HCT116 (cell line): ENCODE results near the gene OSBPL8. TPM values are rescaled to one million over a fixed set of nuclear protein-coding genes. Genes with fewer than 3 reads are reported as not detected.
"Not testable (repeated sequence)": the region's sequence is repeated elsewhere in the genome, so short reads cannot be mapped to it uniquely, and the experiment has no call there.

Experiments used
- ATAC-seq: fragments of 200-7000 bp; cut with Tn5 transposase; 2 replicates; pipeline ENCODE4 v1.9.1; 2020; ENCODE audit warnings: mild to moderate bottlenecking, moderate library complexity
- BruUV-seq: library from RNA; stranded (reverse); fragments of 400-500 nt; replicated peaks from 2 replicates; lab custom pipeline; 2021; lab: Mats Ljungman, UMichigan
- CTCF ChIA-PET: fragments of 300-600 bp; sonication (Branson Sonifier 250); formaldehyde crosslinking; loops from one replicate; lab custom pipeline; 2021; ENCODE audit warnings: antibody characterized with exemption; lab: Charles Lee
- POLR2A ChIA-PET: fragments of 300-600, 350-600 bp; sonication (Branson Sonifier 250); formaldehyde crosslinking; loops from one replicate; lab custom pipeline; 2021; ENCODE audit warnings: antibody characterized with exemption; lab: Charles Lee
- RAD21 ChIA-PET, 2 experiments: fragments of 300-600 bp; sonication (Branson Sonifier 250); formaldehyde crosslinking; loops; one replicate each; lab custom pipeline; 2023; ENCODE audit warnings: low total read pairs in 2 of 2; ENCODE audit not compliant: uncharacterized antibody in 2 of 2, unreplicated experiment in 2 of 2, low non-redundant PET in 1 of 2; lab: Charles Lee
- DNase-seq: peaks from one replicate; pipeline ENCODE4 v3.0.0-alpha.2; 2010; ENCODE audit warnings: low read depth, low spot score
- H2AFZ ChIP-seq: fragments of 200-600 bp; shearing (Covaris generic), sonication (generic); 2 replicates; pipeline ENCODE4 v1.6.1; 2017; ENCODE audit warnings: low read depth, mixed run types, mixed read lengths, antibody characterized with exemption, low read length; ENCODE audit not compliant: poor library complexity, severe bottlenecking
- H3K27ac ChIP-seq: 2 replicates; pipeline ENCODE4 v1.5.1; 2012; ENCODE audit warnings: low read depth, low read length
- H3K27me3 ChIP-seq: fragments of 200-600 bp; sonication (generic); 2 replicates; pipeline ENCODE4 v1.6.1; 2016; ENCODE audit warnings: mixed run types, low read length, mixed read lengths; ENCODE audit not compliant: insufficient read depth
- H3K36me3 ChIP-seq, 2 experiments: fragments of 200-500 bp in 1 of 2; fragments of 200-600 bp in 1 of 2; sonication (Bioruptor generic) in 1 of 2; sonication (generic) in 1 of 2; 2 replicates each; pipeline versions ENCODE4 v1.5.1 to v1.6.1; 2014 to 2016; ENCODE audit warnings: low read length in 2 of 2, inconsistent platforms in 1 of 2, mixed read lengths in 1 of 2, mixed run types in 1 of 2; ENCODE audit not compliant: insufficient read depth in 2 of 2, control insufficient read depth in 1 of 2
- H3K4me1 ChIP-seq, 2 experiments: fragments of 200-600 bp in 1 of 2; sonication (generic) in 1 of 2; 2 replicates each; pipeline versions ENCODE4 v1.5.1 to v1.6.1; 2012 to 2017; ENCODE audit warnings: low read length in 2 of 2, inconsistent platforms in 1 of 2, mild to moderate bottlenecking in 1 of 2, mixed read lengths in 1 of 2, mixed run types in 1 of 2, moderate library complexity in 1 of 2; ENCODE audit not compliant: insufficient read depth in 2 of 2, control insufficient read depth in 1 of 2
- H3K4me2 ChIP-seq: fragments of 200-600 bp; sonication (generic); 2 replicates; pipeline ENCODE4 v1.6.1; 2017; ENCODE audit warnings: mixed run types, low read length, mixed read lengths
- H3K4me3 ChIP-seq, 2 experiments: fragments of 200-600 bp in 1 of 2; sonication (generic) in 1 of 2; replicated peaks in 1 of 2; 2 replicates each; pipeline ENCODE4 v1.5.1; 2011 to 2016; ENCODE audit warnings: low read length in 2 of 2, control low read depth in 1 of 2, low read depth in 1 of 2, mild to moderate bottlenecking in 1 of 2, mixed read lengths in 1 of 2, mixed run types in 1 of 2
- H3K79me2 ChIP-seq: fragments of 200-600 bp; sonication (generic); 2 replicates; pipeline ENCODE4 v1.6.1; 2017; ENCODE audit warnings: mild to moderate bottlenecking, mixed run types, low read length, moderate library complexity, mixed read lengths; ENCODE audit not compliant: insufficient read depth
- H3K9ac ChIP-seq: fragments of 200-600 bp; sonication (generic); 2 replicates; pipeline ENCODE4 v1.6.1; 2016; ENCODE audit warnings: low read length, mixed read lengths
- H3K9me2 ChIP-seq: fragments of 200-600 bp; sonication (generic), shearing (Covaris generic); 2 replicates; pipeline ENCODE4 v1.6.1; 2017; ENCODE audit warnings: mixed run types, mild to moderate bottlenecking, moderate library complexity; ENCODE audit not compliant: insufficient read depth
- H3K9me3 ChIP-seq, 2 experiments: fragments of 200-500 bp in 1 of 2; fragments of 200-600 bp in 1 of 2; sonication (Bioruptor generic) in 1 of 2; sonication (generic) in 1 of 2; 2 replicates each; pipeline ENCODE4 v1.6.1; 2014 to 2017; ENCODE audit warnings: low read length in 2 of 2, mixed read lengths in 2 of 2, inconsistent platforms in 1 of 2, low read depth in 1 of 2, mild to moderate bottlenecking in 1 of 2, mixed run types in 1 of 2, moderate library complexity in 1 of 2; ENCODE audit not compliant: control insufficient read depth in 1 of 2, insufficient read depth in 1 of 2
- H4K20me1 ChIP-seq: fragments of 200-600 bp; sonication (generic), shearing (Covaris generic); 2 replicates; pipeline ENCODE4 v1.6.1; 2017; ENCODE audit warnings: mixed run types, mild to moderate bottlenecking, moderate library complexity; ENCODE audit not compliant: insufficient read depth
- ATF3 ChIP-seq: IDR thresholded peaks from 2 replicates; pipeline ENCODE4 v1.6.1; 2012
- CBX3 ChIP-seq: IDR thresholded peaks from 2 replicates; pipeline ENCODE4 v1.6.1; 2012; ENCODE audit warnings: low read depth
- CEBPB ChIP-seq: IDR thresholded peaks from 2 replicates; pipeline ENCODE4 v1.6.1; 2012; ENCODE audit warnings: low read depth
- CTCF ChIP-seq, 3 experiments: fragments of 200-600 bp in 1 of 3; sonication (generic) in 1 of 3; IDR thresholded peaks in 2 of 3; conservative IDR thresholded peaks in 1 of 3; 2 replicates each; pipeline ENCODE4 v1.5.1; 2012 to 2017; ENCODE audit warnings: low read depth in 2 of 3, low read length in 2 of 3, antibody characterized with exemption in 1 of 3, borderline replicate concordance in 1 of 3, control low read depth in 1 of 3, mild to moderate bottlenecking in 1 of 3, mixed read lengths in 1 of 3, mixed run types in 1 of 3, moderate library complexity in 1 of 3; ENCODE audit not compliant: insufficient read depth in 1 of 3
- EGR1 ChIP-seq: IDR thresholded peaks from 2 replicates; pipeline ENCODE4 v1.6.1; 2012; ENCODE audit warnings: low read depth
- ELF1 ChIP-seq: IDR thresholded peaks from 2 replicates; pipeline ENCODE4 v1.6.1; 2012; ENCODE audit warnings: low read depth, borderline replicate concordance
- EZH2 ChIP-seq: fragments of 200-600 bp; sonication (generic); IDR thresholded peaks from 2 replicates; pipeline ENCODE4 v1.6.1; 2017; ENCODE audit warnings: antibody characterized with exemption, mixed run types
- EZH2phosphoT487 ChIP-seq: fragments of 200-600 bp; IDR thresholded peaks from 2 replicates; pipeline ENCODE4 v1.6.1; 2018; ENCODE audit warnings: antibody characterized with exemption, borderline replicate concordance
- FOSL1 ChIP-seq: IDR thresholded peaks from 2 replicates; pipeline ENCODE4 v1.6.1; 2012; ENCODE audit warnings: low read depth
- POLR2A ChIP-seq: IDR thresholded peaks from 2 replicates; pipeline ENCODE4 v1.7.0; 2011; ENCODE audit warnings: borderline replicate concordance; ENCODE audit not compliant: insufficient read depth, insufficient read length; ENCODE audit errors: extremely low read depth
- POLR2AphosphoS5 ChIP-seq: IDR thresholded peaks from 2 replicates; pipeline ENCODE4 v1.6.1; 2011; ENCODE audit warnings: mild to moderate bottlenecking, low read depth, low read length, moderate library complexity
- intact Hi-C: fragments of 100-400 bp; cut with micrococcal nuclease; formaldehyde crosslinking; loops from 2 replicates; pipeline ENCODE4 v1.10.0; 2022
- total RNA-seq: library from RNA; stranded (reverse); gene quantifications from one replicate; pipeline ENCODE4 v1.2.1, GENCODE V29; 2021; ENCODE audit not compliant: unreplicated experiment

The OSBPL8 gene
- total RNA-seq, 1 experiment from 2014 or later: 115 TPM

- TF ChIP-seq EZH2: no peak
- TF ChIP-seq CBX3: peak; percentile 82
- no peak; the same call in 1 of the 2 replicates for TF ChIP-seq ELF1
Measured at GRCh38 chr12:76329159-76329558, 230.4 kb downstream of the OSBPL8 start (continued).

- RAD21 ChIA-PET, H3K27me3 ChIP-seq, POLR2A ChIA-PET, intact Hi-C loops, H3K9me3 ChIP-seq, BruUV-seq, H2AFZ ChIP-seq, DNase-seq, CTCF ChIA-PET, H3K79me2 ChIP-seq, H3K9me2 ChIP-seq, H3K27ac ChIP-seq, H3K9ac ChIP-seq, H4K20me1 ChIP-seq, H3K4me1 ChIP-seq, H3K36me3 ChIP-seq: not testable (repeated sequence)
- 0 out of 2 replicates have a peak, but pooled peaks have one; percentile 9 for ATAC-seq
- H3K4me2 ChIP-seq: peak overlapping the region; percentile 48
- peak overlapping the region in 1 of 2 experiments; percentile 23; a peak in 1 of 4 replicates for H3K4me3 ChIP-seq
Measured at GRCh38 chr12:76319595-76320319, 239.8 kb downstream of the OSBPL8 start.

- 0 out of 2 replicates have a peak, but pooled peaks have one; percentile 17 for ATAC-seq
- Histone ChIP-seq H3K27ac (no peak overlapping the region), H3K9ac (no peak overlapping the region), H3K36me3 (no peaks in the 10 kb centered on the region), H3K27me3 (no peaks in the 10 kb centered on the region), H3K79me2 (no peaks in the 10 kb centered on the region), H3K9me2 (no peaks in the 10 kb centered on the region), H3K9me3 (no peaks in the 10 kb centered on the region), H3K4me1 (peaks cover 0 to 9% of the 10 kb centered on the region in 2 experiments; a peak in 3 of 4 replicates), H3K4me2 (peak overlapping the region; percentile 48), H3K4me3 (no peak overlapping the region), H2AFZ (peak overlapping the region; percentile 92), H4K20me1 (no peaks in the 10 kb centered on the region)
- RAD21 ChIA-PET: no interaction called here
- CTCF ChIA-PET: no interaction called here
- POLR2A ChIA-PET: no interaction called here
- TF ChIP-seq CTCF (IDR thresholded peaks at IDR 0.05 in 2 of 3, conservative IDR thresholded peaks at IDR 0.05 in 1 of 3; ENCODE audit: borderline replicate concordance in 1 of 3, insufficient read depth in 1 of 3, low read depth in 2 of 3, low read length in 2 of 3) (no peak), CBX3 (no peak), ATF3 (no peak), POLR2AphosphoS5 (no peak), EZH2phosphoT487 (no peak), CEBPB (no peak), POLR2A (no peak), FOSL1 (no peak), EGR1 (no peak)
- no peak for DNase-seq
- BruUV-seq: no TSS peak
- intact Hi-C loops: no loop called here
Measured at GRCh38 chr12:76318773-76319594, 240.6 kb downstream of the OSBPL8 start.
